ENCODE data around the gene SENP2. TPM values are rescaled to one million over a fixed set of nuclear protein-coding genes. Genes with fewer than 3 reads are reported as not detected.
"Not testable (repeated sequence)": the region's sequence is repeated elsewhere in the genome, so short reads cannot be mapped to it uniquely, and the experiment has no call there.

The SENP2 gene
- total RNA-seq, 2 experiments from 2014 or later = 39.5 to 41.5 TPM

DNA sequence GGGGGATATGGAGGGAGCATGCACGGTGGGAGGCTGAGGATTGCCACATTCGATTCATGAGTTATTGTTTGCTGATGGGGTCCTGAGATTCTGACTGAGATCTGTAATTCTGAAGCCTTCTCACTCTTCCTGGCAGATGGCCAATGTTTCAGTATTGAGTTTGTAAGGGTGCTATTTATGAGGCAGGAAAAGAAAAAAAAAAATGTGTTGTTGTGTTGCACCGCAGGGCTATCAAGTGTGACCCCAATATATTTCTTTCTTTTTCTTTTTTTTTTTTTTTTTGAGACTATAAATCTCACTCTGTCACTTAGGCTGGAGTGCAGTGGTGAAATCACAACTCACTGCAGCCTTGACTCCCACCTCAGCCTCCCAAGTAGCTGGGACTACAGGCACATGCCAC is 3.2 kb upstream of the SENP2 start:
- POLR2A ChIA-PET = no interaction called here
- CTCF ChIA-PET = no interaction called here

DNA sequence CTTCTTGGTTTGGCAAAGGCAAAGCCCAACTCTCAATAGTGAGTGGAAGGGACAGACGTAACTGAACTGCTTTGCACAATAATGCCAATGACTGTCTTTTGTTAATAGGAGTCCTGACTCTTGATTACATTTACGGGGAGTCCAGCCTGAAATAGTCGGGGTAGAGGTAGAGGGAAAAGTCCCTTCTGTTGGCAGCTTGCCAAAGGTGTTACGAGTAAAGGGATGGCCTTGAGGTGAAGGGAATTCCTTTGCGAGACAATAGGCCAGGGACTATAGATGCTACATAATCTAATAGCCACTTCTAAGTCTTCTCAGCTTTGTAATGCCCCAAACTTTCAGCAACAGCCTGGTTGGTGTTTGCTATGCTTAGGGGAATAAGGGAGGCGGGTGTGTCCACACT is 2.2 kb upstream of the SENP2 start:
- POLR2A ChIA-PET = no interaction called here
- CTCF ChIA-PET = no interaction called here

- ChIA-PET POLR2A (no interaction called here), CTCF (no interaction called here)
Observed at GRCh38 chr3:185584686-185585085, 1.4 kb upstream of the SENP2 start.

- CTCF ChIA-PET = interaction anchor here (2.0 kb wide), 1 partner anchor 10 kb away, joined by 7 read pairs; no protein-coding TSS in a partner anchor
Observed at GRCh38 chr3:185585518-185585858, 607 bp upstream of the SENP2 start.

DNA sequence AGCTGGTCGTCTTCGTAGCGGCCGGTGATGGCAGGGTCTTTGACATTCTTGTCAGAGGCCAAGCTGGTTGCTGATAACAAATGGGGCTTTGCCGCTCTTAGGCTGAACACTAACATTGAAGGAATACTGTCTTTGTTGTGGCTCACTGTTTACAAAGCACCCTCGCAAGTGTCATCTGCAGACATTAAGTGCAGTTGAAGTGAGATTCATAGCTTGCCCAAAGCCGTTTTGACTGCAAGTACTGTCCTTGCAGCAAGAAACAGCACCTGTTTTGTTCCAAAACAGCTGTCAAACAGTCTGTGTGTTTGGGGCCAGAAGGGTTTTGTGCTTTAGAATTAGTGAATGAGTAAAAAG is 568 bp downstream of the SENP2 start:
- ChIA-PET CTCF (interaction anchor here (0.7 to 2.0 kb wide), 3 partner anchors 10 to 249 kb away, joined by 3 to 7 read pairs (median 4); no protein-coding TSS in a partner anchor), POLR2A (interaction anchor here (0.5 to 1.7 kb wide), 4 partner anchors 9 to 984 kb away, joined by 3 to 7 read pairs (median 6); partner anchors contain the start of genes DNAJB11 and TMEM41A)

More at GRCh38 chr3:185585518-185585858, 607 bp upstream of the SENP2 start:
- POLR2A ChIA-PET = interaction anchor here (0.6 to 1.7 kb wide), 4 partner anchors 11 to 985 kb away, joined by 3 to 7 read pairs (median 4); partner anchors contain the start of genes DNAJB11 and TMEM41A

DNA sequence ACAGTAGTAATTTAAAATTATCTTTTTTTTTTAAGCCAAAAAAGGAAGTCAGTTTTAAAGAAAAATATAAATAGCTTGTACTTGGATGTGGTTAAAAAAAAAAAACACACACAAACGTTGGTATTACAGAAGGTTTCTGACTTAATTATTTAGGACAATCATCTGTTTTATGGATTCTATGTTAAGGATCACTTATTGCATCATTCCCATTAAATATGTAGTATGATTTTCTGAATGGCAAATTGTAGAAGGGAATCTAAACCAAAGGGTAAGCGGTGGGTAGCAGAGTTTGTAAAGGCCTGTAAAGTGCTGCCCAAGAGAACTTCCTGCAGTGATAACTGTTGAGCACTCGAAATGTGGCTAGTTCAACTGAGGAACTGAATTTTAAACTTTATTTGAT is 8.0 kb downstream of the SENP2 start:
- POLR2A ChIA-PET = no interaction called here
- CTCF ChIA-PET = interaction anchor here (0.7 kb wide), 1 partner anchor 1042 kb away, joined by 4 read pairs; no protein-coding TSS in a partner anchor

- ChIA-PET CTCF (interaction anchor here (1.4 kb wide), 1 partner anchor 20 kb away, joined by 3 read pairs; no protein-coding TSS in a partner anchor), POLR2A (no interaction called here)
Observed at GRCh38 chr3:185595526-185595925, 9.4 kb downstream of the SENP2 start.

GRCh38 chr3:185605566-185605965 is 19.5 kb downstream of the SENP2 start:
- CTCF ChIA-PET = no interaction called here
- POLR2A ChIA-PET = no interaction called here

- POLR2A ChIA-PET = no interaction called here
- CTCF ChIA-PET = no interaction called here
Observed at GRCh38 chr3:185606196-185606595, 20.1 kb downstream of the SENP2 start.

GRCh38 chr3:185613016-185613415 is 26.9 kb downstream of the SENP2 start:
- ChIA-PET CTCF (no interaction called here), POLR2A (no interaction called here)

DNA sequence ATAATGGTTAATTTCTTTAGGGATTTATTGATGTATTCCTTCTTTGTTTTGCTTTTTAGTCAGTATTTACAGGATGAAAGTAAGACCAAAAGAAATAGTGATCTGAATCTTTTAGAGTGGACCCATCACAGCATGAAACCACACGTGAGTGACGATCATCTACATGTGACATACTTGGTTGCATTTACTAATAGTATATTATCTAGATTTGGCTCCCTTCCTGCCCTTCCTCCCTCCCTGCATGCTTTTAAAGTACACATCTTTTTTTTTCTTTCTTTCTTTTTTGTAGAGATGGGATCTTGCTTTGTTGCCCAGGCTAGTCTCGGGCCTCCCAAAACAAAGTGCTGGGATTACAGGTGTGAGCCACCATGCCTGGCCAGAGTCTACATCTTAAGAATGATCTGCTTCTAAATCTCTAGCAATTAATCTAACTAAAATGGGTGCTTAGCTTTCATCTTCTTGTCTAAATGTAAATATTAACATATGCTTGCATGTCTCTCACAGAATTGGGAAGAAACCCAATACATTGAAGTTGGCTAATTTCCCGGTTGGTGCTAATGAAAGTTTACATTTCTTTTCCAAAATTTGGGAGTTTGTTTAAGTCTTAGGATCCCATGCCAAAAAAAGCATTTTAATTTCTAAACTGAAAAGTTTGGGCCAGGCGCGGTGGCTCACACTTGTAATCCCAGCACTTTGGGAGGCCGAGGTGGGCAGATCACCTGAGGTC is 38.0 kb downstream of the SENP2 start:
- POLR2A ChIA-PET = no interaction called here
- CTCF ChIA-PET = interaction anchor here (0.7 kb wide), 1 partner anchor 16 kb away, joined by 4 read pairs; no protein-coding TSS in a partner anchor

DNA sequence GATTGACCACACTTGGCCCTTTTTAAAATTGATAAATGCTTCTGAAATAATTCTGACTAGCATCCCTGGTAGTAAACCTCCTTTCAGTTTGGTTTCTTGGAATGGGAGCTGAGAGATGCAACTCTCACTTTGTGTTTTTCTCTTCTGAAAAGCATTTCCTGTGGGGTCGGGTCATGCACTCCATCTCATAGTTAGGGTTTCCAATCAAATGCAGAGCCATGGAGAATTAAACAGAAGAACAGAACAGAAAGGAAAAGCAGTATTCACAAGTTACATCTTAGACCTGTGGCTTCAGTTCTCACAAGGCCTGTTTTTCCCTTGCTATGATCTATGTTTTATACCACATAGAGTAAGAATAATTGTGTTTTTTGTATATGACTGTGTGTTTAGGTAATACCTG is 39.7 kb downstream of the SENP2 start:
- POLR2A ChIA-PET = no interaction called here
- CTCF ChIA-PET = no interaction called here

DNA sequence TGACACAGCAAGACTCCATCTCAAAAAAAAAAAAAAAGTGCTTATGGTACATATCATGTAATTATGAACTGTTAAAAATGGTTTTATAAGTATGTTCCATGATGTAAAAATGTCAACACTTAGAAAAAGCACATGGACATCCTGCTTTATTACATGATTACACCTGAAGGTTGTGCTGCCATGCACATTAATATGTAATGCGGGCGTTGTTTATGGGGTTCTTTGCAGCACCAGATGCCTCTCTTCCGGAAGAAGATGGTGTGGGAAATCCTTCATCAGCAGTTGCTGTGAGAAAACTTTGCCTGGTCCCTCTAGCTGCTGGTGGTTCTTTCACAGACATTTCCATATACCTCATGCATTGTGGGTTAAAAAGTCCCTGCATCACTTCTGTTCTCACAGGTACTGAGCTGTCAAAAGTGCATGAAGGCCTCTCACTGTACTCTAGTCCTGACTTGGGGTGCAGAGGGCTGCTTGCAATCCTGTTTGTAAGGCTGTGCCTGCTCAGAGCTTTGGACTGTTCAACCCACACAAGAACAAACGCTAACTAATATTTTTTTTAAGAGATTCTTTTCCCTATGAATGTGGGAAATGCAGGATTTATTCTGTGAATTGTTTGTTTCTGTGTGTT is 43.6 kb downstream of the SENP2 start:
- POLR2A ChIA-PET = no interaction called here
- CTCF ChIA-PET = no interaction called here

- CTCF ChIA-PET = no interaction called here
- POLR2A ChIA-PET = no interaction called here
Observed at GRCh38 chr3:185630182-185630622, 44.1 kb downstream of the SENP2 start.

DNA sequence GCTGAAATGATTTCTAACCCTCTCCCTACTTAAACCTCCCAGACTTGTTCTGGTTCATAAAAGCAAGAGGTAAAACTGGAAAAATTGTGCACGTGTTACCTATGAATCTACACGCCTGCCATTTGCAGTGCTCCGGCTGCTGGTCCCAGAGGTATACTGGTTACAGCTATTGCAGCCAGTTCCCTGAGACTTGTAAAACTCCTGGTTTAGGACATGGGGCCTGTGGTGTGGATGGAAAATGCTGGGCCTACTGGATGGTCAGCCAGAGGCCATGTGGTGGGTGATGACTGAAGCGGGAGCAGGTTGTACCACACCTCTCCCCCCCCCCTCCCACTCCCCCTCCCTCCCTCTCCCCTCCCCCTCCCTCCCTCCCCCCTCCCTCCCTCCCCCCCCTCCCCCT is 45.0 kb downstream of the SENP2 start:
- CTCF ChIA-PET = no interaction called here
- POLR2A ChIA-PET = no interaction called here

GRCh38 chr3:185631508-185632206 is 45.6 kb downstream of the SENP2 start:
- ChIA-PET POLR2A (no interaction called here), CTCF (no interaction called here)

DNA sequence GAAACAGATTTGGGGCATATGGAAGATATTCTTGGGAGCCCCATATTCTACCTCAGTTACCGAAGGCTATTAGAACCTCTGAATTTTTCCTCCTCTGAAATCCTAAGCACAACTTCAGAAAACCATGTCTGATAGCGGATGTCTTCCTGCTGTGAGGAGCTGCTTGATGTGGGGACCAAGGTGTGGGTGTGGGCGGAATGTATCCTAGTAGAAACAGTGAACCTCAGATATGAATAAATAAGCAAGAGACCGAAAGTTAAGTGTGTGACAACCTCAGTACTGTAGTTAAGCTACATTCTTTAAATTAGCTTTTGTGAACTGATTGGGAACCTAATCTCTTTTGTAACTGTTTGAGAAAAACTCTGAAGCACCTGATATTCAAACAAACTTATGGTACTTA is 46.9 kb downstream of the SENP2 start:
- ChIA-PET CTCF (interaction anchor here (1.1 kb wide), 1 partner anchor 135 kb away, joined by 4 read pairs; no protein-coding TSS in a partner anchor), POLR2A (no interaction called here)

DNA sequence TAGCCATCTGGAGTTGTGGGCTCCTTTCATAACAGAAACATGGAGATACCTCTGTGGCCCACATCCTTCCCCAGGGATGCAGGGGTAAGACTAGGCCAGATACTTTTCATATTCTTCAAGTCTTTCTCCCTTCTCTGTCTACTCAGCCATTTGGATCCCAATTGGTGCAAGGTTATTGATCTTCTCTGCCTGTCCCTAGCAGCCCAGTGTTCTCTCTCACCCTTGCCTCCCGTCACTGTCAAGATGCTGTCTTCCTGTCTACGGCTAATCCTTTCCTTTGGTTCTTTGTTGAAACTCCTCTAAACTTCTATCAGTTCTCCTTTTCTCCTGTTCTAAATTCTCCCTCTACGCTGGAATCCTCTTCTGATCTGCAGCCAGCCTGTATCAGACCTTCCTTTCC is 51.3 kb downstream of the SENP2 start:
- CTCF ChIA-PET = no interaction called here
- POLR2A ChIA-PET = no interaction called here

GRCh38 chr3:185638651-185639050 is 52.6 kb downstream of the SENP2 start:
- CTCF ChIA-PET = interaction anchor here (0.7 kb wide), 2 partner anchors 130 to 430 kb away, joined by 3 to 5 read pairs; no protein-coding TSS in a partner anchor
- POLR2A ChIA-PET = not testable (repeated sequence)

GRCh38 chr3:185639632-185640206 is 53.6 kb downstream of the SENP2 start:
- CTCF ChIA-PET = no interaction called here
- POLR2A ChIA-PET = no interaction called here
